Aorta (tissue), 5 donors: Measurements from ENCODE around the gene EMCN. TPM values are rescaled to one million over a fixed set of nuclear protein-coding genes. Genes with fewer than 3 reads are reported as not detected.
A peak's percentile ranks its signal among the peaks of the same experiment; 100 is the strongest.

Experiments used
- ATAC-seq: fragments of 200-7000 bp; cut with Tn5 transposase; one replicate; pipeline ENCODE4 v1.9.1; 2022; ENCODE audit warnings: moderate library complexity; ENCODE audit not compliant: low FRiP score
- DNase-seq, 2 donors: peaks; one replicate each; pipeline ENCODE4 v3.0.0-alpha.2; 2020
- H3K27ac ChIP-seq, 2 donors: one replicate each; pipeline ENCODE4 v1.5.1; 2013; ENCODE audit warnings: low read length in 2 of 2, mild to moderate bottlenecking in 2 of 2, moderate library complexity in 2 of 2, control low read depth in 1 of 2, inconsistent platforms in 1 of 2, low read depth in 1 of 2
- H3K27me3 ChIP-seq, 2 donors: one replicate each; pipeline ENCODE4 v1.6.1; 2013; ENCODE audit warnings: control low read depth in 1 of 2, low read length in 1 of 2, mild to moderate bottlenecking in 1 of 2, moderate library complexity in 1 of 2; ENCODE audit not compliant: insufficient read depth in 2 of 2, control insufficient read depth in 1 of 2
- H3K36me3 ChIP-seq, 2 donors: one replicate each; pipeline ENCODE4 v1.6.1; 2013; ENCODE audit warnings: control low read depth in 1 of 2, low read length in 1 of 2, mild to moderate bottlenecking in 1 of 2; ENCODE audit not compliant: insufficient read depth in 2 of 2, control insufficient read depth in 1 of 2
- H3K4me1 ChIP-seq, 2 donors: one replicate each; pipeline ENCODE4 v1.6.1; 2013; ENCODE audit warnings: low read length in 2 of 2, control low read depth in 1 of 2, mild to moderate bottlenecking in 1 of 2, moderate library complexity in 1 of 2; ENCODE audit not compliant: insufficient read depth in 2 of 2, control insufficient read depth in 1 of 2
- H3K4me3 ChIP-seq, 2 donors: one replicate each; pipeline ENCODE4 v1.5.1; 2013; ENCODE audit warnings: low read length in 2 of 2, control low read depth in 1 of 2, mild to moderate bottlenecking in 1 of 2
- H3K9me3 ChIP-seq: one replicate; pipeline ENCODE4 v1.6.1; 2013; ENCODE audit warnings: mild to moderate bottlenecking, low read length; ENCODE audit not compliant: control insufficient read depth
- WGBS, 2 donors: extraction: QIAGEN DNeasy Blood & Tissue Kit; methylation state at CpG; one replicate each; pipeline ENCODE4 v1.1.7; 2013; 5-methylcytosine and 5-hydroxymethylcytosine counted together
- intact Hi-C, 2 donors: fragments of 100-400 bp; cut with DNase I; formaldehyde crosslinking; loops; one replicate each; pipeline versions ENCODE4 v1.14.2 to v1.15.0; 2022
- polyA plus RNA-seq, 2 donors: library from polyadenylated mRNA; stranded (reverse); fragments of 200-250 nt; gene quantifications; one replicate each; pipeline ENCODE4 v1.2.3, GENCODE V29; 2013
- total RNA-seq, 2 donors: library from RNA; stranded (reverse); fragmentation: NEBNext Ultra II Directional; extraction: Animal tissue kit (Norgen Biotek cat#: 25700); gene quantifications; one replicate each; pipeline ENCODE4 v1.2.1, GENCODE V29; 2021
- donor health status: healthy with polysubstance abuse.
- donor health status: Bipolar disorder and iron deficiency.
- donor health status: DM: no; HTN: no; CAD: no.
- donor health status: DM: no; HTN: no; CAD: no.
- donor health status: DM: yes; HTN: yes; CAD: no.

Gene EMCN
- total and polyA plus RNA-seq, 4 donors = 0.05 to 78.1 (median 14.0) TPM

DNA sequence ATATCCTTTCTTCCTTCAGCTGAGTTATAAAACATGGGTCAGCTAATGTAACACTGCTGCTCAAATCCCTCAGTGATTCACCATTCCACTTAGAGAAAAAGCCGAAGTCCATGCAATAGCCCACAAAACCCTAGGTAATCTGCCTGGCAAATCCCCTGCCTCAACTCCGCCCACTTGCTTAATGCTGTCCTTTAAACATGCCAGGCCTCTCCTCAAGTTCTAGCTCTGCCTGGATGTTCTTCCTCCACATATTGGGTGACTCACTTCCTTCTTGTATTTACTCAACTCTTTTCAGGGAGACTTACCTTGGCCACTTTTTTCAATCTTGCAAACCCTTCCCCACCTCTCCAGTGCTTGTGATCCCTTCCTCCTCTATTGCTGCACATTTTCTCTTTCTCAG is 89.8 kb downstream of the EMCN start:
- WGBS, 2 donors = 96 to 100% methylated on average over 2 of the region's 2 CpGs
- Histone ChIP-seq H3K27me3 (no peaks in the 10 kb centered on the region), H3K4me1 (peaks cover under 1 to 3% of the 10 kb centered on the region in 2 donors), H3K4me3 (no peak overlapping the region), H3K27ac (no peak overlapping the region), H3K36me3 (no peaks in the 10 kb centered on the region), H3K9me3 (no peaks in the 10 kb centered on the region)
- no peak for ATAC-seq
- intact Hi-C loops = loop anchor here in 1 of 2 donors (10.0 kb wide), 1 partner anchor 307 kb away; no protein-coding TSS in a partner anchor
- no peak for DNase-seq

GRCh38 chr4:100424376-100424775 is 93.4 kb downstream of the EMCN start:
- Histone ChIP-seq H3K27ac (no peak overlapping the region), H3K9me3 (no peaks in the 10 kb centered on the region), H3K27me3 (no peaks in the 10 kb centered on the region), H3K4me1 (peaks cover 2 to 3% of the 10 kb centered on the region in 2 donors), H3K4me3 (no peak overlapping the region), H3K36me3 (no peaks in the 10 kb centered on the region)
- DNase-seq (no peak), ATAC-seq (no peak)
- intact Hi-C loops = loop anchor here in 1 of 2 donors (10.0 kb wide), 1 partner anchor 310 kb away; no protein-coding TSS in a partner anchor
- WGBS, 2 donors = 51 to 56% methylated on average over 4 of the region's 4 CpGs

DNA sequence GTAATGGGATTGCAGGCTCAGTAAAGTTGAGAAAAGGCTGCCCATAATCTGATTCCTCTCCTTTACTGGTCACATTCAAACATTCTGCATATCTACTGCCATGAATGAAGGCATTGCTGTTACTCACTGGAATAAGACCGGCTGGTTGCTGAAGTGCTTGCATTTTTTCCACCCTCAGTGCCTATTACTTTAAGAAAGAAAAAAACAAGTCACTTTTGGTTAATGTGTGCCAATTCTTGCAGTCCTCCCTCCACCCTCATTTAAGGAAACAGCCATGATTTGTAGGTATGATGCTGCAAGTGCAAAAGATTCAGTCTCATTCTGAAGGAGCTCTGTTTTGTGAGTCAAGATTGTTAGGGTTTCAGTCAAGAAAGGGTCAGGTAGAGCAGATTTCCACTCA is 94.9 kb downstream of the EMCN start:
- Histone ChIP-seq H3K9me3 (no peaks in the 10 kb centered on the region), H3K36me3 (no peaks in the 10 kb centered on the region), H3K27me3 (no peaks in the 10 kb centered on the region), H3K27ac (no peak overlapping the region), H3K4me3 (no peak overlapping the region), H3K4me1 (peaks cover 2 to 3% of the 10 kb centered on the region in 2 donors)
- intact Hi-C loops = loop anchor here in 1 of 2 donors (10.0 kb wide), 1 partner anchor 312 kb away; no protein-coding TSS in a partner anchor
- ATAC-seq (no peak), DNase-seq (no peak)
- WGBS, 2 donors = 21 to 28% methylated on average over 1 of the region's 1 CpG

GRCh38 chr4:100421361-100421978 is 96.4 kb downstream of the EMCN start:
- ATAC-seq (no peak), DNase-seq (no peak)
- intact Hi-C loops = loop anchor here in 1 of 2 donors (10.0 kb wide), 1 partner anchor 313 kb away; no protein-coding TSS in a partner anchor
- Histone ChIP-seq H3K27ac (no peak overlapping the region), H3K36me3 (no peaks in the 10 kb centered on the region), H3K9me3 (no peaks in the 10 kb centered on the region), H3K4me3 (peak overlapping the region in 1 of 2 donors; percentile 48), H3K27me3 (no peaks in the 10 kb centered on the region), H3K4me1 (peaks cover 2 to 3% of the 10 kb centered on the region in 2 donors)
- WGBS, 2 donors = 18 to 24% methylated on average over 3 of the region's 3 CpGs

- Histone ChIP-seq H3K4me1 (peaks cover 1 to 2% of the 10 kb centered on the region in 2 donors), H3K27ac (no peak overlapping the region), H3K27me3 (no peaks in the 10 kb centered on the region), H3K9me3 (no peaks in the 10 kb centered on the region), H3K4me3 (no peak overlapping the region), H3K36me3 (no peaks in the 10 kb centered on the region)
- 9 to 21% methylated on average over 2 of the region's 2 CpGs for WGBS, 2 donors
- DNase-seq = no peak
- no peak for ATAC-seq
- intact Hi-C loops = loop anchor here in 1 of 2 donors (10.0 kb wide), 1 partner anchor 314 kb away; no protein-coding TSS in a partner anchor
These were observed 97.3 kb downstream of the EMCN start for GRCh38 chr4:100420571-100420970.

GRCh38 chr4:100417565-100417964 is 100.3 kb downstream of the EMCN start:
- Histone ChIP-seq H3K4me3 (no peak overlapping the region), H3K27ac (no peak overlapping the region), H3K4me1 (no peaks in the 10 kb centered on the region), H3K36me3 (no peaks in the 10 kb centered on the region), H3K9me3 (no peaks in the 10 kb centered on the region), H3K27me3 (no peaks in the 10 kb centered on the region)
- intact Hi-C loops = no loop called here
- DNase-seq (no peak), ATAC-seq (no peak)
- 58 to 65% methylated on average over 1 of the region's 1 CpG for WGBS, 2 donors

DNA sequence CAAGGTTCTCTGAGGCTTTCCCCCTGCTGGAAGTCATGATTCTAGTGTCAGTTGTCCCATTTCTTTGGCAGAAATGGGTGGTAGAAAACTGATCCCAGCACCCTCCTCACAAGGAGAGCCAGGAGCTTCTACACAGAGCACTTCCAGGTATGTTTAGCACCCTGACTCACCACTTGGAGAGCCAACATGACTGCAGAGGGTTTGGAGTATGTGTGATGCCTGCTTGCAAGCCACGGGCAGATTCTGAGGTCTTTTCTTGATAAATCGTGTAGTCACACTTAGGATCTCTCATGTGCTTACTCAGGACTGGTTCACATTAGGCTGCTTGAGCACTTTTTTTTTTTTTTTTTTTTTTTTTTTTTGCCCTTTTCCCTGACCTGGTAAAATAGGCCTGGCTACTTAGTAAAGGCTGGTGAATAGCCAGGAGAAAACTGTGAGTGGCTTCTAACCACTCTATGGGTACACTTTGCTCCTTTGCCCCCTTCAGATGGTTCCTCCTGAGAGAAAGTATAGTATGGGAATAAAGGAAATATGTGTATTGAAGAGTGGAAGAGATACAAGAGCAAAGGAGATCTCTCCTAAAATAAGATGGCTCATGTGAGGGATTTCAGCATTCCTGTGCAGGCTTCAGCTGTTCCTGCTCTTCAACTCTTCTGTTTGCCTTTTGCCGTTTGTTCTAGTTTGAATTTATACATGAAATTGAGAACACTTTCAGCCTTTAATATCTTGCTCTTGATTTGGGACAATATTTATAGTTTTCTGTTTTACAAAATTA is 103.6 kb downstream of the EMCN start:
- Histone ChIP-seq H3K4me3 (no peak overlapping the region), H3K4me1 (no peaks in the 10 kb centered on the region), H3K27ac (no peak overlapping the region), H3K36me3 (no peaks in the 10 kb centered on the region), H3K27me3 (no peaks in the 10 kb centered on the region), H3K9me3 (no peaks in the 10 kb centered on the region)
- WGBS, 2 donors = 80 to 82% methylated on average over 3 of the region's 3 CpGs
- DNase-seq (peak in 1 of 2 donors; percentile 25), ATAC-seq (no peak)
- intact Hi-C loops = loop anchor here in 1 of 2 donors (5.0 kb wide), 1 partner anchor 112 kb away; no protein-coding TSS in a partner anchor

- ATAC-seq (no peak), DNase-seq (no peak)
- 79 to 84% methylated on average over 1 of the region's 1 CpG for WGBS, 2 donors
- Histone ChIP-seq H3K27me3 (no peaks in the 10 kb centered on the region), H3K36me3 (no peaks in the 10 kb centered on the region), H3K4me3 (no peak overlapping the region), H3K27ac (no peak overlapping the region), H3K4me1 (no peaks in the 10 kb centered on the region), H3K9me3 (no peaks in the 10 kb centered on the region)
- intact Hi-C loops = no loop called here
These were observed 126.0 kb downstream of the EMCN start for GRCh38 chr4:100391863-100392262.
